NCI-H2029 treated with DMSO at 0.1 percent for 48 hours (cell line): ENCODE results near the gene FHOD3.

Source experiments
- DNase-seq: peaks from one replicate; lab custom pipeline; 2025; lab: John Stamatoyannopoulos, UW

FHOD3 gene

GRCh38 chr18:36410346-36410745 is 112.8 kb downstream of the FHOD3 start:
- DNase-seq = no peak

GRCh38 chr18:36411745-36412168 is 114.2 kb downstream of the FHOD3 start:
- DNase-seq = no peak

- no peak for DNase-seq
Measured at GRCh38 chr18:36412778-36413177, 115.3 kb downstream of the FHOD3 start.

GRCh38 chr18:36415171-36415570 is 117.7 kb downstream of the FHOD3 start:
- no peak for DNase-seq

GRCh38 chr18:36415625-36416024 is 118.1 kb downstream of the FHOD3 start:
- no peak for DNase-seq

GRCh38 chr18:36419188-36419899 is 121.8 kb downstream of the FHOD3 start:
- DNase-seq = no peak

- DNase-seq = no peak
Measured at GRCh38 chr18:36419900-36420531, 122.5 kb downstream of the FHOD3 start.

- DNase-seq = no peak
Measured at GRCh38 chr18:36420826-36421225, 123.3 kb downstream of the FHOD3 start.

GRCh38 chr18:36424741-36425142 is 127.2 kb downstream of the FHOD3 start:
- no peak for DNase-seq

- DNase-seq = no peak
Measured at GRCh38 chr18:36427369-36427768, 129.9 kb downstream of the FHOD3 start.

- DNase-seq = no peak
Measured at GRCh38 chr18:36427831-36428230, 130.3 kb downstream of the FHOD3 start.

GRCh38 chr18:36428431-36429029 is 131.0 kb downstream of the FHOD3 start:
- DNase-seq = no peak

GRCh38 chr18:36432880-36433555 is 135.5 kb downstream of the FHOD3 start:
- DNase-seq = no peak

- no peak for DNase-seq
Measured at GRCh38 chr18:36436387-36436786, 138.9 kb downstream of the FHOD3 start.

- DNase-seq = no peak
Measured at GRCh38 chr18:36440614-36441013, 143.1 kb downstream of the FHOD3 start.

- no peak for DNase-seq
Measured at GRCh38 chr18:36441426-36442240, 144.1 kb downstream of the FHOD3 start.

GRCh38 chr18:36442717-36443116 is 145.2 kb downstream of the FHOD3 start:
- no peak for DNase-seq

GRCh38 chr18:36446059-36446458 is 148.5 kb downstream of the FHOD3 start:
- no peak for DNase-seq

GRCh38 chr18:36448384-36449290 is 151.1 kb downstream of the FHOD3 start:
- DNase-seq = no peak

- no peak for DNase-seq
Measured at GRCh38 chr18:36449451-36449850, 151.9 kb downstream of the FHOD3 start.

- no peak for DNase-seq
Measured at GRCh38 chr18:36450264-36450663, 152.8 kb downstream of the FHOD3 start.
